Esophagus muscularis mucosa (tissue), 4 donors: ENCODE data around the gene TMEM50A. TPM values are rescaled to one million over a fixed set of nuclear protein-coding genes. Genes with fewer than 3 reads are reported as not detected.
A peak's percentile ranks its signal among the peaks of the same experiment; 100 is the strongest.
"Not testable (repeated sequence)": the region's sequence is repeated elsewhere in the genome, so short reads cannot be mapped to it uniquely, and the experiment has no call there.

Experiments used
- DNase-seq: peaks from one replicate; pipeline ENCODE4 v3.0.0-alpha.2; 2017; ENCODE audit errors: extremely low spot score
- H3K27ac ChIP-seq, 4 donors: fragments of 200-600 bp; sonication (generic); replicated peaks in 1 of 4; 1 replicate in 3 of 4; 2 replicates in 1 of 4; pipeline ENCODE4 v1.5.1; 2016 to 2019; ENCODE audit warnings: mild to moderate bottlenecking in 1 of 4
- H3K27me3 ChIP-seq, 4 donors: fragments of 200-600 bp; sonication (generic); one replicate each; pipeline versions ENCODE4 v1.5.1 to v1.6.0; 2016 to 2019
- H3K36me3 ChIP-seq, 4 donors: fragments of 200-600 bp; sonication (generic); one replicate each; pipeline ENCODE4 v1.5.1; 2016 to 2019
- H3K4me1 ChIP-seq, 4 donors: fragments of 200-600 bp; sonication (generic); one replicate each; pipeline ENCODE4 v1.5.1; 2016 to 2019
- H3K4me3 ChIP-seq, 4 donors: fragments of 200-600 bp; sonication (generic); 1 replicate in 2 of 4; 2 replicates in 2 of 4; pipeline ENCODE4 v1.5.1; 2016 to 2019; ENCODE audit warnings: mild to moderate bottlenecking in 4 of 4, moderate library complexity in 1 of 4
- H3K9me3 ChIP-seq, 4 donors: fragments of 200-600 bp; sonication (generic); 1 replicate in 3 of 4; 2 replicates in 1 of 4; pipeline ENCODE4 v1.5.1; 2016 to 2019
- WGBS: methylation state at CpG from one replicate; pipeline ENCODE4 v1.1.5; 2018; 5-methylcytosine and 5-hydroxymethylcytosine counted together
- intact Hi-C: fragments of 100-400 bp; cut with DNase I; formaldehyde crosslinking; loops from one replicate; pipeline ENCODE4 v1.15.1; 2023
- total RNA-seq, 4 donors: library from RNA; depleted of rRNA; stranded (reverse); fragments of >200 nt; gene quantifications; one replicate each; pipeline versions ENCODE4 v1.1.0 to v1.2.1, GENCODE V29; 2016
- TF ChIP-seq, protein P1 (sequence below), 3 experiments: fragments of 200-600 bp in 2 of 3; fragments of 450-650 bp in 1 of 3; sonication (generic) in 2 of 3; IDR thresholded peaks; one replicate each; pipeline ENCODE4 v1.5.1; 2017 to 2019; ENCODE audit warnings: antibody characterized with exemption in 3 of 3, mild to moderate bottlenecking in 2 of 3, moderate library complexity in 1 of 3

TMEM50A gene
- total RNA-seq, 4 donors from 2014 or later, result 85.1 to 106 (median 98.4) TPM

DNA sequence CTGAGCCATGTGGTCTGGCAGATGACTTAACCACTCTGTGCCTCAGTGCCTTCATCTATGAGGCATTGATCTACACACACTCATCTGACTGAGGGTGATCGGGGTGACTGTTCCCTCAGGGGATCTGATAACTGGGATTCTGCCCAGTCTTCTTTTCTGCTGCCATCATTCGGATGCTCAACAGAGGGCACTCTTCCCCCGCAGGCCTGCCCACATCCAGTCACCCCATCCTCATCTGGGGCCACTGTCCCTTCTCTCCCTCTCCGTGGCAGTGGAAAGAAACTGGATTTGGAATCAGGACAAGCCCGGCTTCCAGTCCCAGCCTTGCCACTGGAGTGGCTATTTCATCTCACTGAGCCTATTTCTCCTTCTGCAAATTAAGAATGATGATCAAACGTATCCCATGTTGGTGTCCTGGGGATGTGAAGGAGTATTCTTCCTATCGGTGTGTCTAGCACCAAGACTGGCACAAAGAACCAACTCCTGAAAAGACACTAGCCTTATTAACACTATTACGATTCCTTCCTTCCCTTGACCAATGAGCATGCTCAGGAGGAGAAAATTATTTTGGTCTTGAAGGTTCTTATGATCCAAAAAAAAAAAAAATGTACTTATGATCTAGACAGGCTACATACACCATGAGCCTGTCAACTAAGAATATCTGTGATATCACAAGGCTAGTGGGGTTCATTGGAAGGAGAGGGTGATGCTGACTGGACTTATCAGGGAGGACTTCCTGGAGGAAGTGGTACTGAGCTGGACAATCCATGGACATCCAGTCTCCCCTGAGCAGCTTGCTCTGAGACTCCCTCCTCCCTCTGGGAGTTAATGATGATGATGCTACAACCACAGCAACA is 65.0 kb downstream of the TMEM50A start:
- not testable (repeated sequence) for DNase-seq

DNA sequence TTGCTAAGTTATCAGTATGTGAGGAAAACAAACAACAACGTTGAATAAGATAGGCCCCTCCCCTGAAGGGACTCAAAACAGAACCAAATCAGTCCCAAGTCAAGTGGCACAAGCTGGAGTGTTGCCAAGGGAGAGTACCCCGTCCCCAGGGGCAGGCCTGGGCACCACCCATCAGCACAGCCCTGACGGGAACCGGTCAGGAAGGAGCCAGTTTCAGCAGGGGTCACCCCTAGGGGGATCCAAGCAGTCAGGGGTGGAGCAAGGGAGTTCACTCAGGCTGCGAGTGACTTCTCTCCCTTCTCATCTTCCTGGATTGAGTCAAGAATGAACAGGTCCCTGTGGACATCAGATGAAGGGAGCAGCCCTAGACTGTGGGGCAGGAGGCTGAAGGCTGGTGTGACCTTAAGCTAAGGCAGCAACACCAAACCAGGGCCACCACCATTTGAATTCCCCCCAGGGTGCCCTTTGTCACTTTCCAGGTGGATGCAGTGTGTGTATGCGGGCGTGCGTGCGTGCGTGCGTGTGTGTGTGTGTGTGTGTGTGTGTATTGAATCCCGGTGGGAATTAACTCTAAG is 67.7 kb downstream of the TMEM50A start:
- not testable (repeated sequence) for H3K9me3 ChIP-seq, H3K27me3 ChIP-seq, H3K4me1 ChIP-seq, H3K27ac ChIP-seq, H3K36me3 ChIP-seq, DNase-seq, H3K4me3 ChIP-seq
- no CpG with 5 or more reads among the region's 12 CpGs for WGBS
- intact Hi-C loops, result loop anchor here (5.0 kb wide), 1 partner anchor 119 kb away; no protein-coding TSS in a partner anchor

More for the DNA sequence above, 65.0 kb downstream of the TMEM50A start:
- intact Hi-C loops, result loop anchor here (5.0 kb wide), 1 partner anchor 119 kb away; no protein-coding TSS in a partner anchor
- H3K27me3 ChIP-seq, H3K36me3 ChIP-seq, H3K4me1 ChIP-seq, H3K4me3 ChIP-seq, H3K9me3 ChIP-seq, H3K27ac ChIP-seq: not testable (repeated sequence)
- whole genome bisulfite sequencing, result 18% methylated on average over 5 of the region's 8 CpGs
- TF ChIP-seq, protein P1, sequence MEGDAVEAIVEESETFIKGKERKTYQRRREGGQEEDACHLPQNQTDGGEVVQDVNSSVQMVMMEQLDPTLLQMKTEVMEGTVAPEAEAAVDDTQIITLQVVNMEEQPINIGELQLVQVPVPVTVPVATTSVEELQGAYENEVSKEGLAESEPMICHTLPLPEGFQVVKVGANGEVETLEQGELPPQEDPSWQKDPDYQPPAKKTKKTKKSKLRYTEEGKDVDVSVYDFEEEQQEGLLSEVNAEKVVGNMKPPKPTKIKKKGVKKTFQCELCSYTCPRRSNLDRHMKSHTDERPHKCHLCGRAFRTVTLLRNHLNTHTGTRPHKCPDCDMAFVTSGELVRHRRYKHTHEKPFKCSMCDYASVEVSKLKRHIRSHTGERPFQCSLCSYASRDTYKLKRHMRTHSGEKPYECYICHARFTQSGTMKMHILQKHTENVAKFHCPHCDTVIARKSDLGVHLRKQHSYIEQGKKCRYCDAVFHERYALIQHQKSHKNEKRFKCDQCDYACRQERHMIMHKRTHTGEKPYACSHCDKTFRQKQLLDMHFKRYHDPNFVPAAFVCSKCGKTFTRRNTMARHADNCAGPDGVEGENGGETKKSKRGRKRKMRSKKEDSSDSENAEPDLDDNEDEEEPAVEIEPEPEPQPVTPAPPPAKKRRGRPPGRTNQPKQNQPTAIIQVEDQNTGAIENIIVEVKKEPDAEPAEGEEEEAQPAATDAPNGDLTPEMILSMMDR (IDR thresholded peaks at IDR 0.05), result peak in 2 of 3 experiments; percentile 26 to 33

DNA sequence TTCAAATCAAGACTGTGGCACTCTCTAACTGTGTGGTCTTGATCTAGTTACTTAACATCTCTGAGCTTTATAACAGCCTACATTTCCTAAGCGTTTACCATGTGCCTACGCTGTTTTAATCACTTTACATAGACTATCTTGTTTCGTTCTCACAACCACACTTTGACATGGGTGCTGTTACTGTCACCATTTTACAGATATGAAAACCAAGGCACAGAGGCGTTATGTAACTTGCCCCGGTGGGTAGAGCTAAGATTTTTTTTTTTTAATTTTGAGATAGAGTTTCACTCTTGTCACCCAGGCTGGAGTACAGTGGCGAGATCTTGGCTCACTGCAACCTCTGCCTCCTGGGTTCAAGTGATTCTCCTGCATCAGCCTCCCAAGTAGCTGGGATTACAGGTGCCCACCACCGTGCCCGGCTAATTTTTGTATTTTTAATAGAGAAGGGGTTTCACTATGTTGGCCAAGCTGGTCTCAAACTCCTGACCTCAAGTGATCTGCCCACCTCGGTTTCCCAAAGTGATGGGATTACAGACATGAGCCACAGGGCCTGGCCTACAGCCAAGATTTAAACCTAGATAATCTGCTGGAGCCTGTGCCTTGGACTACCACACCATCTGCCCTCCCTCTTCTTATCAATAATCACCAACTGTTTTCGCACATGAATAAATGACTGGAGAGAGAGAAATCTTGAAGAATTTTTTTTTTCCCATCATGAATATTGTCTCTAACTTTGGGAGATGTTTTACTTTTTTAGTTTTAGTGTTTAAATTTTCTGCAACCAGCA is 71.7 kb downstream of the TMEM50A start:
- intact Hi-C loops, result loop anchor here (5.0 kb wide), 1 partner anchor 123 kb away; no protein-coding TSS in a partner anchor
- not testable (repeated sequence) for H3K27ac ChIP-seq, H3K4me3 ChIP-seq, H3K9me3 ChIP-seq, DNase-seq, H3K4me1 ChIP-seq, H3K36me3 ChIP-seq, H3K27me3 ChIP-seq
- WGBS, result 83% methylated on average over 8 of the region's 10 CpGs

Other genes starting within 250 kb of the TMEM50A start
- gene SYF2, start 105.8 kb upstream of the TMEM50A start, total RNA-seq, result 10 to 100 TPM; 56.9 to 76.7 (median 65.2) TPM
- 10 to 100 TPM; 33.7 to 75.2 (median 52.5) TPM for gene RSRP1, start 90.9 kb upstream of the TMEM50A start, total RNA-seq
- not detected for gene RHD, start 65.8 kb upstream of the TMEM50A start, total RNA-seq
- under 1 TPM in 1 of 4 donors, not detected in 3; 0.17 TPM for gene RHCE, start 82.5 kb downstream of the TMEM50A start, total RNA-seq
- gene MACO1, start 92.6 kb downstream of the TMEM50A start, total RNA-seq, result 10 to 100 TPM; 16.2 to 23.2 (median 19.5) TPM
- gene LDLRAP1, start 205.3 kb downstream of the TMEM50A start, total RNA-seq, result 10 to 100 TPM; 12.6 to 21.2 (median 16.3) TPM